ENCODE data around the gene WDR27. TPM values are rescaled to one million over a fixed set of nuclear protein-coding genes. Genes with fewer than 3 reads are reported as not detected.
A peak's percentile ranks its signal among the peaks of the same experiment; 100 is the strongest.

WDR27 gene
- total and polyA plus RNA-seq, 10 of the 15 experiments (the other 5 are each of a cell fraction or from before 2014, with no cell fraction given), result 1.9 to 33.2 (median 19.0) TPM

DNA sequence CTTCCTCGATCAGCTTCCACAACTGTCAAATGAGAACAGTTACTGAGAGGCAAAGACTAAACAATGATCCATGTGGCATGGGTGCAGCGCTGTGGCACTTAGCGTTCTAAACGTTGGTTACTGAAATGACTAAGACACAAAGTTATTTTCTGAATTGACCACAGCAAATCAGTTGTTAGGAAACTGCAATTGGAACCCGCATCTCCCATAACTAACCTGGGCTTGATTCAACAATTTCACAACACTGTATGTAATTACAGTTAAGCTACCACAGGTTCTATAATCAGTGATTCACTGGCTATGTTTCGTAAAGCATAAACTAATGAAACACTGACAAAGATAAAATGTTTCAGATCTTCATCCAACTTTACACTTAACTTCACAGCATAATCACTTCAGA, 12.5 kb downstream of the WDR27 start:
- in situ Hi-C loops (cut with MboI), result no loop called here
- Histone ChIP-seq H3K4me1 (ENCODE audit: control insufficient read depth, insufficient read depth, low read length) (no peaks in the 10 kb centered on the region), H2AFZ (ENCODE audit: control insufficient read depth, low read depth, low read length) (no peak overlapping the region), H3K79me2 (ENCODE audit: control insufficient read depth, insufficient read depth, low read length) (no peaks in the 10 kb centered on the region), H3K4me2 (ENCODE audit: control insufficient read depth, insufficient read depth) (no peak overlapping the region), H3K9ac (ENCODE audit: control insufficient read depth, insufficient read depth, low read length) (no peak overlapping the region), H3K36me3 (ENCODE audit: control insufficient read depth in 2 of 2, insufficient read depth in 2 of 2, low read length in 1 of 2) (no peaks in the 10 kb centered on the region; a peak in 1 of 4 replicates), H3K27me3 (replicated peaks in 1 of 2; ENCODE audit: control insufficient read depth in 2 of 2, insufficient read depth in 2 of 2, low read length in 1 of 2) (no peaks in the 10 kb centered on the region), H3K4me3 (no peak overlapping the region), H4K20me1 (ENCODE audit: control insufficient read depth, insufficient read depth) (no peaks in the 10 kb centered on the region), H3K27ac (ENCODE audit: control insufficient read depth, insufficient read depth) (no peak overlapping the region), H3K9me3 (replicated peaks; ENCODE audit: control insufficient read depth, insufficient read depth, low read length) (peaks cover 4% of the 10 kb centered on the region)
- intact Hi-C loops (cut with micrococcal nuclease; ENCODE audit: unreplicated experiment), result no loop called here
- ChIA-PET CTCF (no interaction called here), RAD21 (ENCODE audit: unreplicated experiment) (no interaction called here), POLR2A (no interaction called here), SMC1A (ENCODE audit: uncharacterized antibody, unreplicated experiment) (no interaction called here)
- ATAC-seq (no peak), FAIRE-seq (peak; percentile 66), DNase-seq (ENCODE audit: low read depth, low spot score) (no peak)
- no TSS peak for BruUV-seq (replicated peaks)
- no peak for TF ChIP-seq PKNOX1 (IDR thresholded peaks at IDR 0.05)
- no peak for TF ChIP-seq IRF4 (IDR thresholded peaks at IDR 0.05; ENCODE audit: low read depth, low read length)
- TF ChIP-seq SIN3A (IDR thresholded peaks at IDR 0.05; ENCODE audit: low read depth, low read length), result no peak
- TF ChIP-seq ATF7 (IDR thresholded peaks at IDR 0.05; ENCODE audit: low read depth), result no peak
- no peak for TF ChIP-seq BMI1 (IDR thresholded peaks at IDR 0.05; ENCODE audit: borderline replicate concordance)
- no peak for TF ChIP-seq SREBF1 (IDR thresholded peaks at IDR 0.05; ENCODE audit: low read length)
- TF ChIP-seq ETV6 (conservative IDR thresholded peaks at IDR 0.05 in 1 of 2, IDR thresholded peaks at IDR 0.05 in 1 of 2; ENCODE audit: borderline replicate concordance in 1 of 2, low read depth in 1 of 2), result no peak
- TF ChIP-seq, protein P1, sequence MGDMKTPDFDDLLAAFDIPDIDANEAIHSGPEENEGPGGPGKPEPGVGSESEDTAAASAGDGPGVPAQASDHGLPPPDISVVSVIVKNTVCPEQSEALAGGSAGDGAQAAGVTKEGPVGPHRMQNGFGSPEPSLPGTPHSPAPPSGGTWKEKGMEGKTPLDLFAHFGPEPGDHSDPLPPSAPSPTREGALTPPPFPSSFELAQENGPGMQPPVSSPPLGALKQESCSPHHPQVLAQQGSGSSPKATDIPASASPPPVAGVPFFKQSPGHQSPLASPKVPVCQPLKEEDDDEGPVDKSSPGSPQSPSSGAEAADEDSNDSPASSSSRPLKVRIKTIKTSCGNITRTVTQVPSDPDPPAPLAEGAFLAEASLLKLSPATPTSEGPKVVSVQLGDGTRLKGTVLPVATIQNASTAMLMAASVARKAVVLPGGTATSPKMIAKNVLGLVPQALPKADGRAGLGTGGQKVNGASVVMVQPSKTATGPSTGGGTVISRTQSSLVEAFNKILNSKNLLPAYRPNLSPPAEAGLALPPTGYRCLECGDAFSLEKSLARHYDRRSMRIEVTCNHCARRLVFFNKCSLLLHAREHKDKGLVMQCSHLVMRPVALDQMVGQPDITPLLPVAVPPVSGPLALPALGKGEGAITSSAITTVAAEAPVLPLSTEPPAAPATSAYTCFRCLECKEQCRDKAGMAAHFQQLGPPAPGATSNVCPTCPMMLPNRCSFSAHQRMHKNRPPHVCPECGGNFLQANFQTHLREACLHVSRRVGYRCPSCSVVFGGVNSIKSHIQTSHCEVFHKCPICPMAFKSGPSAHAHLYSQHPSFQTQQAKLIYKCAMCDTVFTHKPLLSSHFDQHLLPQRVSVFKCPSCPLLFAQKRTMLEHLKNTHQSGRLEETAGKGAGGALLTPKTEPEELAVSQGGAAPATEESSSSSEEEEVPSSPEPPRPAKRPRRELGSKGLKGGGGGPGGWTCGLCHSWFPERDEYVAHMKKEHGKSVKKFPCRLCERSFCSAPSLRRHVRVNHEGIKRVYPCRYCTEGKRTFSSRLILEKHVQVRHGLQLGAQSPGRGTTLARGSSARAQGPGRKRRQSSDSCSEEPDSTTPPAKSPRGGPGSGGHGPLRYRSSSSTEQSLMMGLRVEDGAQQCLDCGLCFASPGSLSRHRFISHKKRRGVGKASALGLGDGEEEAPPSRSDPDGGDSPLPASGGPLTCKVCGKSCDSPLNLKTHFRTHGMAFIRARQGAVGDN (IDR thresholded peaks at IDR 0.05), result no peak
- no peak for TF ChIP-seq ZBED1 (IDR thresholded peaks at IDR 0.05; ENCODE audit: borderline replicate concordance)
- TF ChIP-seq, protein P2, sequence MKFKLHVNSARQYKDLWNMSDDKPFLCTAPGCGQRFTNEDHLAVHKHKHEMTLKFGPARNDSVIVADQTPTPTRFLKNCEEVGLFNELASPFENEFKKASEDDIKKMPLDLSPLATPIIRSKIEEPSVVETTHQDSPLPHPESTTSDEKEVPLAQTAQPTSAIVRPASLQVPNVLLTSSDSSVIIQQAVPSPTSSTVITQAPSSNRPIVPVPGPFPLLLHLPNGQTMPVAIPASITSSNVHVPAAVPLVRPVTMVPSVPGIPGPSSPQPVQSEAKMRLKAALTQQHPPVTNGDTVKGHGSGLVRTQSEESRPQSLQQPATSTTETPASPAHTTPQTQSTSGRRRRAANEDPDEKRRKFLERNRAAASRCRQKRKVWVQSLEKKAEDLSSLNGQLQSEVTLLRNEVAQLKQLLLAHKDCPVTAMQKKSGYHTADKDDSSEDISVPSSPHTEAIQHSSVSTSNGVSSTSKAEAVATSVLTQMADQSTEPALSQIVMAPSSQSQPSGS (IDR thresholded peaks at IDR 0.05; ENCODE audit: low read length), result no peak
- no peak for TF ChIP-seq TCF3 (IDR thresholded peaks at IDR 0.05; ENCODE audit: borderline replicate concordance, insufficient read depth, low read depth, low read length)
- 93% methylated on average over 6 of the region's 6 CpGs for WGBS (ENCODE audit: insufficient coverage, insufficient replicate concordance, low lambda C conversion rate, missing lambda C conversion rate)
